ENCODE data around the gene GAS6.

GAS6 gene

DNA sequence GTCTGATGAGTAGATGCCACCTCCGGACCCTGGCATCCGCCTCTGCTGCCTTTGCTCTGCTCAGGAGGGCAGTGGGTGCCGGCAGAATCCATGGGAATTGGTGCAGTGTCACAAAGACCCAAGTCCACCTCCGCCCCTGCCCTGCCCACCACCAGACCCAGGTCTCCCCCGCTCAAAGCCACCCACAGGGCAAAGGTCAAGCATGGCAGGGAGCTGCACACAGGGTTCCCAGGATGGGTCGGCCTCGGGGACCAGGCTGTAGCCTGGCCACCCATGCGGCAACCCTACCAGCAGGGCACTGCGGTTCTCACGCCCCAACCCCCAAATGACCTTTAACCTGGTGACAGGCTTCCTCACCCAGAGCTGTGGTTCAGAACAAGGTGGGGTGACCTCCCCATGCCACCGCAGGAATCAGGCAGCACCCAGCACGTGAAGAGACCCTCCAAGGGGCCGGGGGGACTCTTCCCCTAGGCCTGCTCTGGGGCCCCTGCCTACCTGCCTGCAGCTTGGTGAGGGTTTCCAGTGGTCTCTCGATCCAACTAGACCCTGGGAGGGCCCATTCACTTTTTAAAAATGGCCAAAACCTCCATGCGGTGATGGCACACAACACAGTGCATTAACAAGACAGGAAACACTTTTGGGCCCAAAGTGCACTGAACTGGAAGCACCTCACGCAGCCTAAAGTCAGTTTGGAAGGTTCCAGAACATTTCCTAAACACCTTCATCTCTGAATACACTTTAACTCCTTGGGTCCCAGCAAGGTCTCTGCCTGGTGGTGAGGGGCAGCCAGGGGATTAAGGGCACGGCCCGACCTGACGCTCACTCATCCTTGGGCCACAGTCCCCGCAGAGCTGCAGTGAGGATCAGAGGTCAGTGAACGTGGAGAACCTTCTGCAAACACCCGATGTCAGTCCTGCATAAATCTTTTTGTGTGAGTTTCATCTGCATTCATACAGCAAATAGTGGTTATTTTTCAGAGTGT, 11.0 kb downstream of the GAS6 start:
- no peak for DNase-seq

DNA sequence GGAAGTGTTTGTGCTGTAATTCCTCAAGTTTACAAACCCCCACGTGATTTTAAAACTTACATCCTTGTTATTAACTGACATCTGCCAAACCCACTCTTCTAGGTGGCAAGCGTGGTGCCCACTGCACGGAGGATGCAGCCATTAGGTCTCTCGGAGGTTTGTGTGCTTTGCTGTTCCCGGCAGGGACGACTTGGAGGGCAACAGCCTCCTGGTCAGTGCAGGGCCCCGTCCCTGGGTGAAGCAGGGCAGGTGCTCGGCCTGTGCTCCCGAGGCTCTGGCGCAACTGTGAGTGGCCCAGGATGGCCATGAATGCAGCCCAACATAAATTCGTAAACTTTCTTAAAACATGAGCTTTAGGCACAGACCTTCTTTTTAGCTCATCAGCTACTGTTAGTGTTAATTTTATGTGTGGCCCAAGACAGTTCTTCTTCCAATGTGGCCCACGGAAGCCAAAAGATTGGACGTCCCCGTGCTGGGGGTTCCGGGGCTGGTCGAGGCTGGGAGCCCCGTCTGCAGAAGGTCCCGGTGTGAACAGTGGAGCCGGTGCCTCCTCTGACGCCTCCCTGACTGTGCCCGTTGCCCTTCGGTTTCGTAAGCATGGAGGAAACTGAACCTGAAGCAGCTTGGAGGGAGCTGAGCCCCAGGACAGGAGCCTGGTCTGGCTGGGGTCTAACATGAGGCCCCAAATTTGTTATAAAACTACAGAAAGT, 11.9 kb downstream of the GAS6 start:
- no peak for DNase-seq

DNA sequence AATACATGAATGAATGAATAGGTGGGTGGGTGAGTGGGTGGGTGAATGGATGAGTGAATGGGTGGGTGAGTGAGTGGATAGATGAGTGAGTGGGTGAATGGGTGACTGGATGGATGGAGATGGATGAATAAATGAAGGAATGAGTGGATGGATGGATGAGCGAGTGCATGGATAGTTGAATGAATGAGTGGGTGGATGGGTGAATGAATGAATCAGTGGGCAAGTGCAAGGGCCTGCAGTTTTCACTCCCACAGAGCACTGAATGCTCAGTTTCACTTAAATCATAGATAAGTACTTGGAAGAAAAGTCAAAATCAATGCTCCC, 12.4 kb downstream of the GAS6 start:
- no peak for DNase-seq

DNA sequence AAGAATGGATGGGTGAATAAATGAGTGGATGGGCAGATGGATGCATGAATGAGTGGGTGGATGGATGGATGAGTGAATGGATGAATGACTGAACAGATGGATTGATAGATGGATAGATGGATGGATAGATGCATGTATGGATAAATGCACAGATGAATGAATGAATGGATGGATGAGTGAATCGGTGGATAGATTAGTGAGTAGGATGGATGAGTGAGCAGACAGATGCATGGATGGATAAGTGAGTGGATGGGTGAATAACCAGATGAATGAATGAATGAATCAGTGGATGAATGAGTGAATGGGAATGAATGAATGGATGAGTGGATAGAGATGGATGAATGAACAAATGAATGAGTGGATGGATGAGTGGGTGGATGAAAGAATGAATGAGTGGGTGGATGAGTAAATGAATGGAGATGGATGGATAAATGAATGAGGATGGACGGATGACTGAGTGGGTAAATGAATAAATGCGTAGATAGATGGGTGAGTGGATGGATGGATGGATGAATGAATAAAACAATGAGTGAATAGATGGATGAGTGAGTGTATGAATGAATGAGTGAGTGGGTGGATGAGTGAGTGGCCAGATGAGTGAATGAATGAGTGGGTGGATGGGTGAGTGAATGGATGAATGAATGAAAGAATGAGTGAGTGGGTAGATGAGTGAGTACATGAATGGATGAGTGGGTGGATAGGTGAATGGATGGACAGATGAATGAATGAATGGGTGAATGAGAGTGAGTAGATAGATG, 13.0 kb downstream of the GAS6 start:
- DNase-seq = no peak

DNA sequence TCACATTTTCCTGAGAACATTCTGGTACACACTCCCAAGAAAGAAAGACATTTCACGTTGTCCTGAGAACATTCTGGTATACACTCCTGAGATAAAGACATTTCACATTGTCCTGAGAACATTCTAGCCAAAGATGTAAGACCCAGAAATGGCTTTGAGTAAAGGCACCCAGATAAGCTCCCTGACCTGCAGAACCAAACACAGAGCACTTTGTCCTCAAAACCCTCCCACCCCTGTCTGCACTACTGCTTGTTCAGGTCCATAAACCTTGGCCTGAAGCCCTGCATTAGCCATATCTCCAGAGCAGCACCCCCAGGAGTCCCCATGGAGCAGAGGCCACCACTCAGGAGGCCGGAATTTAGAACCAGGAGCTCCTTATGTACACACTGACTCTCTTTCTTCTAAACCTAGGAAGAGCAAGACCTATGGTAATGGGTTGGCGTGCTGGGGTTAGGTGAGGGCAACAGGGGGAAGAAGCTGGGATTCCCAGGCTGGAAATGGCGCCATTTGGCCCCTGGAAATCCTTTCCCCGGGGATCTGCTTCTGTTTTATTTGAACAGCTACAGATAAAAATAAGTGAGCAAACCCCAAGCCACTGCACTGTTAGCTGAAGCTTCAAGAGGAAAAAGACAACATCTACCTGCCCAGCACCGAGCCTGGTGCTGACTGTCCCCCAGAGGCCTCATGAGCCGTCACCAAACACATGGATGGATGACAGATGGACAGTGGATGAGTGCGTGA, 13.7 kb downstream of the GAS6 start:
- no peak for DNase-seq

DNA sequence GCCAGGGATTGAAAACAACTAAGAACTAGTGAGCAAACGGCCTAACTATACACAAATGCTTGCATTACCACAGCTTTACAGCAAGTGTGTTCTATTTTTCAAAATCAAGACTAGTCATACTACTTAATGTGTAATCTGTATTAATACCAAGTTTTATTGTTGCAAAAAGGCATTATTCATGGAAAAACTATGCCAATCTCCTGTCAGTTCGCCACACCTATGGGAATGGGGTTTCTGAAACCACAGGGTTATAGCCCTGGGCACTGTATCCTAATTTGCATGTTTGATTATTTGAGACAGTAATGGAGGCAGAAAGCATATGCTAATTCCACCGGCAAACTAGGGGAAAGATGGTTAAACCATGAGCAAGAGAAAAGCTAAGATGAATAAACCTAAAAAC, 14.3 kb downstream of the GAS6 start:
- DNase-seq = no peak

DNA sequence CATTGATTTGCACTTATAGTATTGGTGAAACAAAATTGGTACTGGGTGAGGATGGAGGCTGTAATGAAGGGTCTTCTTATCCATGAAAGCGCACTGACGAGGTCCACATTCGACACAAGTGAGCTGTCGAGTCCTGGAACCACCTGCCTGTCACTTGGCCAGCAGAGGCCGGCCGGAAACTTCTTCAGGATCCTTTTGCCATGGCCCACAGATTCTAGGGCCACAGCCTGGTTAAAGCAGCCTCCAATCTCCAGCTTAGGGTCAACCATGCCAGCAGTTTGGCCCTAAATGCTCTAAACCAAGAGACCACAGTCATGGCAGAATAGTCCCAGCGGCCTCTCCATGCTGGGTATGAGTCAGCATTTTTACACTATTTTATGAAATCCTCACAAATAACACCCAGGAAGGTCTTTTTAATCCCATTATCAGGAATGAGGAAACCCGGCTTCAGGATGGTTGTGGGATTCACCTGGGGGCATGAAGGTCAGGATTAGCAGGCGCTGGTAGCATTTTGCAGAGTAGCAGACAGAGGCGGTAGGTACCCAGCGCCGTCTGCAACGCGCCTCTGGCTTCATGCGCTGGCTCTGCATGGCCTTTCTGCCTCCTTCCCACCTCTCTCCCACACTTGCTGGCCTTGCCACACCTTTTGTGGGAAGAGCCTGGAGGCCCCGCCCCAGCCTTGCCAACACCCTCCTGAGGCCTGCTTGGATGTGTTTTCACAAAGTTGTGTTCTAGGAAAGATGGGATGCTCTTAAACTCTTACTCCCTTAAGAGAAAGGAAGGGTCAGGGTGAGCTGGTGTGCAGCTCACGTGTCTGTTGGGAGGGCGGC, 15.2 kb downstream of the GAS6 start:
- DNase-seq = no peak

DNA sequence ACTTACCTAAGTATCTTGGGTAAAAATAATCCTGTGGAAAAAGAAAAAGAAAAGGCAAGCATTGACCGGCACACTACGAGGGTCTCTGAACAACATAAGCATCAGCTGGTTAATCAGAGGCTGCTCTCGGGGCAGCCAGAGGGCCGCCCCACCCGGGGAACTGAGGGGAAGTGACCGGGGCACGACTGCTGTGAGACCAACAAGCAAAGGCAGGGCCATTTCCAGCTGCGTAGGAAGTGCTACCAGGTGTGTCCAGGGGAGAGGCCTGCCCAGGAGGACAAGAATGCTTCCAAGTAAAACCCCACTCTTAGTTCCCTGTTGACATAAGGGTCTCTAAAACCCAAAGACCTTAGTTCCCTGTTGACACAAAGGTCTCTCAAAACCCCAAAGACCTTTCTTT, 15.9 kb downstream of the GAS6 start:
- no peak for DNase-seq

DNA sequence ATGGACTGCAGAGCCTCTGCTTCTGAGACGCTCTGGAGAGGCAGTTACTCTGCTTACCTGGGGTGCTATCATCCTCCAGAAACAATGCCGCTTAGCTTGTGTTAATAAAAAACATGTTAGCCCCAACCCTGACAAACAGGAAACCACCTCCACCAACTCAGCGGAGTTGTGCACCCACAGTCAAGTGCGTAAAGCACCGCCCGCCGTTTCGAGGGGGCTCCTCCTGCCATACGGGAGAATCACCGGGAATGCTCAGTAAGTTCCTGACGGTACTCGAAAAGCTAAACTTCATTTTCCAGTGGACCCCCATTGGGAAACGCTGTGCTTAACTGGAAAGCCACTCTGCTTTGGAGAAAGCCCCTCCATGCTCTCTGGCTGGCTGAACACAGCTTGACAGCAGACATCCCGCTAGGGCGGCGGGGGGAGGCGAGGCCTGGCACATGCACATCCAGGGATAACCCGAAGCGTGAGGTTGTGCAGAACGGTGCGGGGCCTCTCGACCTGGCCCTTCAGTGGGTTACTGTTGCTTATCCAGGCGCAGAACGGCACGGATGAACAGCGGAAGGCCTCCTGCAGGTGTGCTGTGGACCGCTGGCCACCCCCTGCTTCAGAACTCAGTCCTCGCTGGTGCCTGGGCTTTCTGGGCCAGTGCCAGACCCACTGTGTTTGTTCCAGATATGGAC, 17.1 kb downstream of the GAS6 start:
- no peak for DNase-seq

DNA sequence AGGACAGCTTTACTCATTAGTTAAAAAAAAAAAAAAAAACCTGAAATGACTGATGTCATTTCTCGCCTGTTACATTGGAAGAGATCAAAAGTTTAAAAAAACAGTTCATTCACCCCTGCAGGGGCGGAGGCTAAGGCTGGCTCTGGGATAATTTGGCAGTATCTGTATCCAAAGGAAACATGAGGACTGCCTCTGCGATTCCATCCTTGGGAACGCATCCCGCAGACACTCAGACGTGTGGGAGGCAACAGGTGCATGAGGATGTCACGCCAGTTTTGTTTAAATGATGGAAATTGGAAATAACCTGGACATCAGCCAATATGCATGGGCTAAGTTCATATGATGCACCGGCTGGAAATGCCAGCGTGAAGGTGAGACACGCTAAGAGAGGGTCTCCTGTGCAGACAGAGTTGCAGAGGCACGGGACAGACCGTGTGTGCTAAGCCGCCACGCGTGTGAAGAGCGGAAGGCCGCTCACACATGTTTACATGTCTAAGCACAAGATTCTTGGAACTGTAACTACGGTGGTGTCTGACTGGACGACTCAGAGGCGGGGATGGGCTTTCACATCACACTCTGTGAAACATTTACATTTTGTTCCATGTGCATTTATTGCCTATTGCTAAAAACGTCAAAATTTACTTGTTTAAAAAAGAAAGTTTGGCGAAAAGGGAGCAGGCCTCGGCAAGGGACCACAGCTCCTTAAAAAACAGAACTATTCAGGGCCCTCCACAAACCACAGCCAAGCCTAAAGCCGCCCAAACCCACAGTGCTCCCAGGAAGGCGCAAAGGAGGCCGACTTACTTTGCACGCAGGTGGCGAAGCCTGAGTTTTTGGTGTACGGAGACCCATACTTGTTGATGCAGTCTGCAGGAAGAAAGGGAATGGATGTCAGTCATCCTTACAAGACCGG, 17.9 kb downstream of the GAS6 start:
- DNase-seq = no peak

DNA sequence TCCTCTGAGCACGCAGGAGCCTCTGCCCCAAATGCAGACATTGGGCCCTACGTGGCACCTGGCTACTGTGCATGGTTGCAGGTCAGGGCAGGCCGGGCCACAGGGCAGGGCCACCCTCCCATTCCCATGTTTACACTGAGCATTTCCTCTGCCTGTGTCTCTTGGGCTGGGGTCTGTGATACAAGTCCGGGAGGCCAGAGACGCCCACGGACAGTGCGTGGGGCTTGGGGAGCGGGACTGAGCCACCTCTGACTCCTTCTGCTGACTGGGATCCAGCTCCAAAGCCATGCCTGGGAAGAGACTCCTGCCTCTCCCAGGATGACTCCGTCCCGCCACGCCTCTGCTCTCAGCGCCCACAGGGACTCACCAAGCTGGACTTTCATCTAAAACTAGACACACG, 18.8 kb downstream of the GAS6 start:
- no peak for DNase-seq

DNA sequence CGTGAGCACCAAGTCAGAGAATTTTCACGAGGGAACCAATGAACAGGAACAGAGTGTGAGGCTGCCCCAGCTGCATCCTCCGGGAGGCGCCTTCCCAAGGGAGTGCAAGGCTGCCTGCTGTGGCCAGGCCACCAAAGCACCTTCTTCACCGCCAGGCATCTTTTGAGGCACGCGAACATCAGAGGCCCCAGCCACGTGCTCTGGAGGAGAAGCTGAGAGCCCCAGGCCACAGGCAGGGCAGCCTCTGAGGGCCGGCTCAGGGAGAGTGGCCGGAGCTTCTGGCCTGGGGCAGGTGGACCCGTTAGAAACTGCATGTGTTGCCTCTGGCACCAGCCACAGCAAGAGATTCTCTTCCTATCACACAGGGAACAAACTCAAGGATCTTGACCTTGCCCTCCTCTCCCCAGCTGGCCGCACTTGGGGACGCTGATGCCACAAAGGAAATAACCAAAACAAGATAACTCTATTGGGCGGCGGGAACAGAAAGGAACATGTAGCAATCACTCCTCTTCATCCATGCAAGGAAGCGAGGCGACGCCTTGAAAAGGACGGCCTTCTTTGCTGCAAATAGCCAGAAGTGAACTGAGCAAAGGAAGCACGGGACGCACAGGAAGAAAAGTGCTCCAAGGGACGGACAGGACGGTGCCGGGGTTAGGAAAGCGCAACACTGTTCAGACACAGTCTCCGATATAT, 19.9 kb downstream of the GAS6 start:
- DNase-seq = no peak

DNA sequence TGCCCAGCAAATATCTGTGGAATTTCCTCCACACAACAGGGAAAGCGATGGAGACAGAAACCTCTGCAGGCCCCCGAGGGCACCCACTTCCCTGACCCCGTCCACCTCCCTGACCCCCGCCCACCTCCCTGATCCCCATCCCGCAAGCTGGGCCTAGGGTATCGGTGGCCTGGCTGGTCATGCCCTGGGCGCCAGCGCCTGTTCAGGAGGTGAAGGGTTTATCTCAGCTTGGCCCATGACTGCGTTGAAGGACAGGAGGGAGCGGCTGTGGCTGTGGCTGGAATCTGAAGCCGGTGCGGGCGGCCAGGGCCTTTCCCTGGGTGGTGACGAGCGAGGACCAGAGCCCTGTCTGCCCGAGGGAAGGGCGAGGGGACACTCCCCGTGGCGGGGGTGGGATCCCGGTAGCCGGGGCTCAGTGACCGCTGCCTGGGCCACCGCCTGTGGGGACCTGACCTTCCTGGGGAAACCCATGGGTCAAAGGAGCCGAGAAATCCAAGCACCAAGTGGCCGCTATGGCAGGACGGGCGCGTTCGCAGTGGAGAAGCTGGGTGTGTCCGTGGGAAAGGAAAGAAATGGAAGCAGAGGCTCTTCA, 20.7 kb downstream of the GAS6 start:
- DNase-seq = no peak

DNA sequence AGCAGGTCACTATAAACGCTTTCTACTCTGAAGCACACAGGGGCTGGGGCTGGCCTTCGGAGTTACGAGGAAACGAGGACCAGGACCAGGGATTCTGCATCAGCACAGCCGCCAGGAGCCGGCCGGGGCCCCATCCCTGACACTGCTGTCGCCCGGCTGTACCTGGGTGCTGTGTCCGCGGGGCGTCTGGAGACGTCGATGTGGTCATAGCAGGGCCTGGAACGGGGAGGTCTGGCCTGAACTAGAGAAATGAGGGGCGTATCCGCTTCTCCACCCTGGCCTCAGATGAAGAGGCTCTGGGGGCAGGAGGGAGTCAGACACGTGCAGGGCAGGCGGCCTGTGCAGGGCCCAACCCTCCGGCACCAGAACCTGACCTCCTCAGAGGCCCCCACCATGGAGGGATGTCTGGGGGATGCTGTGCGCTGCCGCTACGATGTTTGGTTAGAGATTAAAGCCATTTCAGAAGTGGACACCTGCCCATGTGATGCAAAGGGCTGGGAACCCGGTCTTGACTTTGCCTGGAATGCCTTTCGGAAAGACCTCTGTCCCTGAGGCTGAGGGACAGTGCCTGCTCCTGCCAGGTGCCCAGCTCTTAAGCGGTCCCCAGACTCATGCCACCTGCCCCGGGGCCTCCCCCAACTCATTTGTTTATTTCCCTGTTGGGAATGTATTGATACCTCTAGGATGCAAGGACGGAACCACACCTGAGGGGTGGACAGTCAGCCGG, 21.4 kb downstream of the GAS6 start:
- no peak for DNase-seq

DNA sequence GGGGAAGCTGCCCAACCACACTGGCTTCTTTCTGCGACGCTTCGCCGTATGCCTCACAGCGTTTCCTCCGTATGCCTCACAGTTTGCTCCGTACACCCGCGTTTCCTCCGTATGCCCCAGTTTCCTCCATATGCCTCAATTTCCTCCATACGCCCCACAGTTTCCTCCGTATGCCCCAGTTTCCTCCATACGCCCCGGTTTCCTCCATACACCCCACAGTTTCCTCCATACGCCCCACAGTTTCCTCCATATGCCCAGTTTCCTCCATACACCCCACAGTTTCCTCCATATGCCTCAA, 22.6 kb downstream of the GAS6 start:
- no peak for DNase-seq

DNA sequence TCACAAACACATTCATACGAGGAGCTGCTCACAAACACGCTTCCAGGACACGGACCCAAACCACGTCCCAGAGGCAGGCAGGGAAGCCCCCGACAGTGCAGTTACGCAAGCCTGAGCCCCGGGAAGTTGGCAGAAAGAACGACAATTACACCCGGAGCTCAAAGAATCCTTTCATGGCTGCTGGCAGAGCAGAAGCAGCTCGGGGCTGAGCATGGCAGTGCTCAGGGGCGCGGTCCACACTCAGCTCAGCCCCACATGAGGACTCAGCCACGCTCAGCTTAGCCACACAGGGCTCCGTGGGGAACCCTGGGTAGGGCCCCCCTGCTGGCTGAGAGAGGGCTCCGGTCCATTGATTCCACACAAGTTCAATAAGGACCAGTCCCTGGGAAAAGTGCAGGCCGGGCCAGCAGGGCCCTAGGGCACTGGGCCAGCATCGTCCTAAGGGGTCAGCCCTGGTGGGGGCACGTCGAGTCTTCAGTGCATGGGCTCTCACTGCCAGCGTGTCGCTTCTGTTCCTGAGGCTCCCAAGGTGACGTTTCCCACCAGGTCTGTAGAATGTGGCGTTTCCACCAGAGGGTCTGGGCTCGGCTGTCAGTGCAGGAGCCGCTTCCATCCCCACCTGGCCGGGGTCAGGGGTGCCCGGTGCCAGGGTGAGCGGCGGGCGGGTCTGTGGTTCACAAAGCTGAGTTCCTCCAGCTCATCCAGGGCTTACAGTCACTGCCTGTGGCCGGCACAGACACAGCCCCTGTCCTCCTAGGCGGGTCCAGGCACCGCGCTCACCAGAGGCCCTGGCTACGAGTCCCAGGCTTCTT, 23.1 kb downstream of the GAS6 start:
- peak in 50 of 56 donors; percentile 16 to 86 (median 60) for DNase-seq

Measured in nucleus accumbens (tissue), 56 donors.